ENCODE data around the gene LRFN2. TPM values are rescaled to one million over a fixed set of nuclear protein-coding genes. Genes with fewer than 3 reads are reported as not detected.

Gene LRFN2
- total RNA-seq, 1 experiment from 2014 or later: not detected

GRCh38 chr6:40419377-40419776, 167.8 kb downstream of the LRFN2 start:
- H3K4me1 ChIP-seq: 0 out of 2 replicates have a peak, but pooled peaks cover 2% of the 10 kb centered on the region
- no peak for DNase-seq
- no peak overlapping the region for H3K4me3 ChIP-seq
- H3K27ac ChIP-seq: no peak overlapping the region
- H3K27me3 ChIP-seq: no peaks in the 10 kb centered on the region
- H3K9me3 ChIP-seq (replicated peaks): no peaks in the 10 kb centered on the region
- H3K36me3 ChIP-seq: no peaks in the 10 kb centered on the region

- Histone ChIP-seq H3K9me3 (replicated peaks) (no peaks in the 10 kb centered on the region), H3K27me3 (no peaks in the 10 kb centered on the region), H3K4me1 (no peaks in the 10 kb centered on the region), H3K4me3 (no peak overlapping the region), H3K36me3 (no peaks in the 10 kb centered on the region), H3K27ac (no peak overlapping the region)
- no peak for DNase-seq
These were observed 170.1 kb downstream of the LRFN2 start for GRCh38 chr6:40417031-40417430.

- no peaks in the 10 kb centered on the region for H3K9me3 ChIP-seq (replicated peaks)
- H3K4me1 ChIP-seq: no peaks in the 10 kb centered on the region
- no peaks in the 10 kb centered on the region for H3K27me3 ChIP-seq
- H3K4me3 ChIP-seq: no peak overlapping the region
- DNase-seq: no peak
- no peaks in the 10 kb centered on the region for H3K36me3 ChIP-seq
- no peak overlapping the region for H3K27ac ChIP-seq
These were observed 172.5 kb downstream of the LRFN2 start for GRCh38 chr6:40414617-40415016.

- no peaks in the 10 kb centered on the region for H3K27me3 ChIP-seq
- H3K9me3 ChIP-seq (replicated peaks): no peaks in the 10 kb centered on the region
- no peaks in the 10 kb centered on the region for H3K36me3 ChIP-seq
- H3K4me1 ChIP-seq: no peaks in the 10 kb centered on the region
- H3K27ac ChIP-seq: no peak overlapping the region
- H3K4me3 ChIP-seq: no peak overlapping the region
- DNase-seq: peak; percentile 20 to 33
These were observed 173.9 kb downstream of the LRFN2 start for GRCh38 chr6:40413239-40413638.

- H3K9me3 ChIP-seq (replicated peaks): no peaks in the 10 kb centered on the region
- no peak overlapping the region for H3K27ac ChIP-seq
- no peaks in the 10 kb centered on the region for H3K4me1 ChIP-seq
- H3K27me3 ChIP-seq: no peaks in the 10 kb centered on the region
- H3K36me3 ChIP-seq: no peaks in the 10 kb centered on the region
- DNase-seq: no peak
- no peak overlapping the region for H3K4me3 ChIP-seq
These were observed 175.3 kb downstream of the LRFN2 start for GRCh38 chr6:40411881-40412280.

- Histone ChIP-seq H3K4me1 (no peaks in the 10 kb centered on the region), H3K27me3 (no peaks in the 10 kb centered on the region)
These were observed 176.3 kb downstream of the LRFN2 start for GRCh38 chr6:40410821-40411220.

GRCh38 chr6:40409716-40410397, 177.3 kb downstream of the LRFN2 start:
- H3K36me3 ChIP-seq: no peaks in the 10 kb centered on the region
- no peak overlapping the region for H3K4me3 ChIP-seq
- no peaks in the 10 kb centered on the region for H3K4me1 ChIP-seq
- H3K27ac ChIP-seq: no peak overlapping the region
- no peaks in the 10 kb centered on the region for H3K9me3 ChIP-seq (replicated peaks)
- no peaks in the 10 kb centered on the region for H3K27me3 ChIP-seq
- DNase-seq: peak in 1 of 2 experiments; percentile 13

More at GRCh38 chr6:40410821-40411220, 176.3 kb downstream of the LRFN2 start:
- H3K4me3 ChIP-seq: no peak overlapping the region
- H3K9me3 ChIP-seq (replicated peaks): no peaks in the 10 kb centered on the region
- no peaks in the 10 kb centered on the region for H3K36me3 ChIP-seq
- no peak overlapping the region for H3K27ac ChIP-seq
- DNase-seq: no peak

GRCh38 chr6:40408786-40409542, 178.2 kb downstream of the LRFN2 start:
- Histone ChIP-seq H3K4me3 (no peak overlapping the region), H3K4me1 (no peaks in the 10 kb centered on the region), H3K9me3 (replicated peaks) (no peaks in the 10 kb centered on the region), H3K27ac (no peak overlapping the region), H3K27me3 (no peaks in the 10 kb centered on the region), H3K36me3 (no peaks in the 10 kb centered on the region)
- DNase-seq: no peak

- no peaks in the 10 kb centered on the region for H3K9me3 ChIP-seq (replicated peaks)
- no peaks in the 10 kb centered on the region for H3K4me1 ChIP-seq
- H3K36me3 ChIP-seq: no peaks in the 10 kb centered on the region
- DNase-seq: no peak
- no peaks in the 10 kb centered on the region for H3K27me3 ChIP-seq
- no peak overlapping the region for H3K27ac ChIP-seq
- no peak overlapping the region for H3K4me3 ChIP-seq
These were observed 179.9 kb downstream of the LRFN2 start for GRCh38 chr6:40407239-40407638.

- H3K27ac ChIP-seq: no peak overlapping the region
- no peak overlapping the region for H3K4me3 ChIP-seq
These were observed 181.0 kb downstream of the LRFN2 start for GRCh38 chr6:40406175-40406574.

GRCh38 chr6:40400738-40401137, 186.4 kb downstream of the LRFN2 start:
- no peaks in the 10 kb centered on the region for H3K9me3 ChIP-seq (replicated peaks)
- H3K27me3 ChIP-seq: no peaks in the 10 kb centered on the region
- H3K4me3 ChIP-seq: no peak overlapping the region
- H3K27ac ChIP-seq: no peak overlapping the region
- DNase-seq: no peak
- H3K4me1 ChIP-seq: peaks cover 19% of the 10 kb centered on the region
- no peaks in the 10 kb centered on the region for H3K36me3 ChIP-seq

More at GRCh38 chr6:40406175-40406574, 181.0 kb downstream of the LRFN2 start:
- Histone ChIP-seq H3K27me3 (no peaks in the 10 kb centered on the region), H3K36me3 (no peaks in the 10 kb centered on the region), H3K9me3 (replicated peaks) (no peaks in the 10 kb centered on the region), H3K4me1 (no peaks in the 10 kb centered on the region)
- no peak for DNase-seq

GRCh38 chr6:40399888-40400457, 187.2 kb downstream of the LRFN2 start:
- H3K9me3 ChIP-seq (replicated peaks): no peaks in the 10 kb centered on the region

GRCh38 chr6:40398810-40399477, 188.2 kb downstream of the LRFN2 start:
- H3K4me3 ChIP-seq: peak overlapping the region; percentile 36
- no peaks in the 10 kb centered on the region for H3K9me3 ChIP-seq (replicated peaks)
- peak overlapping the region; percentile 51 for H3K27ac ChIP-seq
- H3K36me3 ChIP-seq: no peaks in the 10 kb centered on the region
- peak; percentile 71 to 72 for DNase-seq
- peaks cover 25% of the 10 kb centered on the region for H3K4me1 ChIP-seq
- no peaks in the 10 kb centered on the region for H3K27me3 ChIP-seq

More at GRCh38 chr6:40399888-40400457, 187.2 kb downstream of the LRFN2 start:
- H3K27ac ChIP-seq: no peak overlapping the region; the same call in 1 of the 2 replicates
- H3K27me3 ChIP-seq: no peaks in the 10 kb centered on the region
- H3K36me3 ChIP-seq: no peaks in the 10 kb centered on the region
- peaks cover 25% of the 10 kb centered on the region for H3K4me1 ChIP-seq
- DNase-seq: peak in 1 of 2 experiments; percentile 27
- H3K4me3 ChIP-seq: no peak overlapping the region

- no peaks in the 10 kb centered on the region for H3K9me3 ChIP-seq (replicated peaks)
- H3K4me1 ChIP-seq: peaks cover 25% of the 10 kb centered on the region
- no peak overlapping the region for H3K4me3 ChIP-seq
- no peaks in the 10 kb centered on the region for H3K36me3 ChIP-seq
- no peaks in the 10 kb centered on the region for H3K27me3 ChIP-seq
- no peak overlapping the region for H3K27ac ChIP-seq
- no peak for DNase-seq
These were observed 189.0 kb downstream of the LRFN2 start for GRCh38 chr6:40398034-40398691.
